Tibial artery (tissue), 4 donors: Measurements from ENCODE around the gene LETM1.
A peak's percentile ranks its signal among the peaks of the same experiment; 100 is the strongest.

ENCODE experiments used
- DNase-seq, 2 donors: peaks; one replicate each; pipeline ENCODE4 v3.0.0-alpha.2; 2019
- H3K27ac ChIP-seq, 2 donors: fragments of 200-600 bp; sonication (generic) in 1 of 2; 1 replicate in 1 of 2; 2 replicates in 1 of 2; pipeline ENCODE4 v1.5.1; 2018 to 2019; ENCODE audit warnings: mild to moderate bottlenecking in 1 of 2
- H3K27me3 ChIP-seq, 2 donors: fragments of 200-600 bp; sonication (generic) in 1 of 2; one replicate each; pipeline versions ENCODE4 v1.5.1 to v1.6.0; 2016 to 2019
- H3K36me3 ChIP-seq, 3 donors: fragments of 200-600 bp; sonication (generic) in 2 of 3; one replicate each; pipeline ENCODE4 v1.5.1; 2016 to 2019; ENCODE audit warnings: mild to moderate bottlenecking in 2 of 3
- H3K4me1 ChIP-seq, 4 donors: fragments of 200-600 bp; sonication (generic) in 2 of 4; 1 replicate in 3 of 4; 2 replicates in 1 of 4; pipeline ENCODE4 v1.5.1; 2016 to 2019
- H3K4me3 ChIP-seq, 2 donors: fragments of 200-600 bp; sonication (generic) in 1 of 2; 1 replicate in 1 of 2; 2 replicates in 1 of 2; pipeline ENCODE4 v1.5.1; 2018 to 2019; ENCODE audit warnings: mild to moderate bottlenecking in 2 of 2
- H3K9me3 ChIP-seq, 3 donors: fragments of 200-600 bp; sonication (generic) in 1 of 3; one replicate each; pipeline ENCODE4 v1.5.1; 2016 to 2019
- intact Hi-C: fragments of 100-400 bp; cut with DNase I; formaldehyde crosslinking; loops from one replicate; pipeline ENCODE4 v1.15.0; 2023; ENCODE audit warnings: low total_unique reads
- TF ChIP-seq, protein P1 (sequence below), 2 experiments: fragments of 200-600 bp in 1 of 2; fragments of 450-650 bp in 1 of 2; IDR thresholded peaks; one replicate each; pipeline ENCODE4 v1.5.1; 2017 to 2019; ENCODE audit warnings: antibody characterized with exemption in 2 of 2, mild to moderate bottlenecking in 1 of 2, moderate library complexity in 1 of 2

Gene LETM1

GRCh38 chr4:1813231-1813630 is 42.7 kb downstream of the LETM1 start:
- no peaks in the 10 kb centered on the region for H3K4me1 ChIP-seq
- H3K4me3 ChIP-seq, result no peak overlapping the region
- H3K9me3 ChIP-seq, result no peaks in the 10 kb centered on the region
- intact Hi-C loops, result no loop called here
- TF ChIP-seq, protein P1, sequence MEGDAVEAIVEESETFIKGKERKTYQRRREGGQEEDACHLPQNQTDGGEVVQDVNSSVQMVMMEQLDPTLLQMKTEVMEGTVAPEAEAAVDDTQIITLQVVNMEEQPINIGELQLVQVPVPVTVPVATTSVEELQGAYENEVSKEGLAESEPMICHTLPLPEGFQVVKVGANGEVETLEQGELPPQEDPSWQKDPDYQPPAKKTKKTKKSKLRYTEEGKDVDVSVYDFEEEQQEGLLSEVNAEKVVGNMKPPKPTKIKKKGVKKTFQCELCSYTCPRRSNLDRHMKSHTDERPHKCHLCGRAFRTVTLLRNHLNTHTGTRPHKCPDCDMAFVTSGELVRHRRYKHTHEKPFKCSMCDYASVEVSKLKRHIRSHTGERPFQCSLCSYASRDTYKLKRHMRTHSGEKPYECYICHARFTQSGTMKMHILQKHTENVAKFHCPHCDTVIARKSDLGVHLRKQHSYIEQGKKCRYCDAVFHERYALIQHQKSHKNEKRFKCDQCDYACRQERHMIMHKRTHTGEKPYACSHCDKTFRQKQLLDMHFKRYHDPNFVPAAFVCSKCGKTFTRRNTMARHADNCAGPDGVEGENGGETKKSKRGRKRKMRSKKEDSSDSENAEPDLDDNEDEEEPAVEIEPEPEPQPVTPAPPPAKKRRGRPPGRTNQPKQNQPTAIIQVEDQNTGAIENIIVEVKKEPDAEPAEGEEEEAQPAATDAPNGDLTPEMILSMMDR (IDR thresholded peaks at IDR 0.05), result no peak
- H3K36me3 ChIP-seq, result peaks cover 42 to 65% (median 52%) of the 10 kb centered on the region in 3 donors
- no peaks in the 10 kb centered on the region for H3K27me3 ChIP-seq
- DNase-seq, result no peak
- H3K27ac ChIP-seq, result no peak overlapping the region

GRCh38 chr4:1812720-1813119 is 43.2 kb downstream of the LETM1 start:
- Histone ChIP-seq H3K4me1 (no peaks in the 10 kb centered on the region), H3K27ac (no peak overlapping the region), H3K9me3 (no peaks in the 10 kb centered on the region), H3K4me3 (no peak overlapping the region), H3K36me3 (peaks cover 37 to 60% (median 47%) of the 10 kb centered on the region in 3 donors), H3K27me3 (no peaks in the 10 kb centered on the region)
- no peak for DNase-seq
- intact Hi-C loops, result no loop called here
- TF ChIP-seq, protein P1 (IDR thresholded peaks at IDR 0.05), result no peak

GRCh38 chr4:1810765-1811164 is 45.2 kb downstream of the LETM1 start:
- Histone ChIP-seq H3K27me3 (no peaks in the 10 kb centered on the region), H3K4me1 (no peaks in the 10 kb centered on the region), H3K36me3 (peaks cover 18 to 41% (median 27%) of the 10 kb centered on the region in 3 donors), H3K27ac (no peak overlapping the region), H3K9me3 (no peaks in the 10 kb centered on the region), H3K4me3 (no peak overlapping the region)
- intact Hi-C loops, result no loop called here
- no peak for DNase-seq
- TF ChIP-seq, protein P1 (IDR thresholded peaks at IDR 0.05), result no peak

GRCh38 chr4:1809754-1810502 is 46.0 kb downstream of the LETM1 start:
- Histone ChIP-seq H3K4me1 (no peaks in the 10 kb centered on the region), H3K27ac (no peak overlapping the region), H3K9me3 (no peaks in the 10 kb centered on the region), H3K36me3 (peaks cover 9 to 32% (median 19%) of the 10 kb centered on the region in 3 donors), H3K27me3 (no peaks in the 10 kb centered on the region), H3K4me3 (no peak overlapping the region)
- TF ChIP-seq, protein P1 (IDR thresholded peaks at IDR 0.05), result peak; percentile 58 to 70
- no peak for DNase-seq
- intact Hi-C loops, result loop anchor here (2.0 kb wide), 1 partner anchor 63 kb away; no protein-coding TSS in a partner anchor

DNA sequence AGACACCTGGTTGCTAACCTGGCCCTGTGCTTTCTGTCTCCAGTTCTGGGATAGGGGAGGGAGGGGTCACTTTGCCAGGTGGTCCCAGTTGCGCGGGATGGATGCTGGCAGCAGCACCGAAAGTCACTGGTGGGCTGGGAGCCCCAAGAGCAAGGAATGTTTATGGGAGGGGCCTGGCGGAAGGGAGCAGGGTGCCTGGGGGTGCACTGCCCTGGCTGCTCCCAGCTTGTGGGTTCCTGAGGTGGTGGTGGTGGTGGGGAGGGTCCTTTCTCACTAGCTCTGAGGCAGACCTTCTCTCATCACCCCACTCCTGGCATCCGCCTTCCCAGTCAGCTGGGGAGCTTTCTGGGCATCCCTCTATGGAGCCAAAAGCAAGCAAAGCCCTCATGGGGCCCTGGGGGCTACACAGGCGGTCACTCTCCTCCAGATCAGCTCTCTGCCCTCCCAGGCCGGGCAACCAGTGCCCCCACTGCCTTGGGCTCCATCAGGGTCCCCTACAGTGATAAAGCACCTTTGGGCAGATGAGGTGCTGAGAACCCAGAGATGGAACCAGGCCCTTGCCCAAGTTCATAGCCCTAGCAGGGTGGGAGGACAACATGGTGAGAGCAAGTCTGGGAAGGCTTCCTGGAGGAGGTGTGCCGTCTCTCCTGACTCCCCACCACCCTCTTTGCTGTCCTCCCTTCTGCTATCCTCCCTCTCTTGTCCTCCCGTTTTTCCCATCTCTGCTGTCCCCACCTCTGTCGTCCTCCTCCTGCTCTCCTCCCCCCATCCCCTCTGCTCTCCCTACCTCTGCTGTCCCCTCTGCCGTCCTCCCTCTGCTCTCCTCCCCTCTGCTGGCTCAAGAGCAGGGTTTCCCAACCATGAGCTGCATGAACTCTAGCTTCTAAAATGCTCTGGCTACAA is 46.9 kb downstream of the LETM1 start:
- Histone ChIP-seq H3K27me3 (no peaks in the 10 kb centered on the region), H3K9me3 (no peaks in the 10 kb centered on the region), H3K27ac (no peak overlapping the region), H3K4me3 (no peak overlapping the region), H3K4me1 (no peaks in the 10 kb centered on the region), H3K36me3 (peaks cover under 1 to 24% (median 11%) of the 10 kb centered on the region in 3 donors)
- TF ChIP-seq, protein P1 (IDR thresholded peaks at IDR 0.05), result no peak
- no peak for DNase-seq
- intact Hi-C loops, result loop anchor here (2.0 kb wide), 1 partner anchor 62 kb away; no protein-coding TSS in a partner anchor
